ENCODE measurements around the gene CTSW. TPM values are rescaled to one million over a fixed set of nuclear protein-coding genes. Genes with fewer than 3 reads are reported as not detected.

CTSW gene
- total RNA-seq, 1 experiment from 2014 or later: not detected

- no peak for ATAC-seq
- Histone ChIP-seq H3K4me1 (ENCODE audit: control insufficient read depth, insufficient read depth, low read length) (peaks cover 54% of the 10 kb centered on the region), H3K27ac (ENCODE audit: low read length) (peak overlapping the region; percentile 99), H3K9me3 (ENCODE audit: control insufficient read depth, insufficient read depth, low read depth, low read length) (no peaks in the 10 kb centered on the region), H3K36me3 (ENCODE audit: control insufficient read depth, insufficient read depth, low read length) (no peaks in the 10 kb centered on the region; the same call in 1 of the 2 replicates), H3K4me3 (ENCODE audit: low read depth in 2 of 2, low read length in 2 of 2) (peak overlapping the region; percentile 61 to 82), H3K27me3 (ENCODE audit: control insufficient read depth, insufficient read depth, low read length) (no peaks in the 10 kb centered on the region)
- in situ Hi-C loops (cut with HindIII; ENCODE audit: low pct_unique_long_range_greater_than_20kb, low sequenced_read_pairs): no loop called here
- intact Hi-C loops (cut with micrococcal nuclease; ENCODE audit: unreplicated experiment): no loop called here
- POLR2A ChIA-PET: interaction anchor here (0.6 to 3.4 kb wide), 10 partner anchors 10 to 1899 kb away, joined by 3 to 35 read pairs (median 3); partner anchors contain the start of genes CCDC85B and FIBP
- BruUV-seq (replicated peaks): TSS peak; percentile 98
- no peak for DNase-seq (ENCODE audit: low read depth, low spot score)
- TF ChIP-seq TCF7L2 (IDR thresholded peaks at IDR 0.05; ENCODE audit: low read depth, low read length): no peak
- CTCF ChIA-PET: interaction anchor here (0.7 to 1.2 kb wide), 2 partner anchors 12 to 15 kb away, joined by 4 to 11 read pairs; partner anchors contain the start of gene FIBP
Observed at GRCh38 chr11:65900899-65901180, 21.2 kb downstream of the CTSW start.

GRCh38 chr11:65903068-65903481, 23.4 kb downstream of the CTSW start:
- Histone ChIP-seq H3K4me3 (ENCODE audit: low read depth in 2 of 2, low read length in 2 of 2) (peak overlapping the region in 1 of 2 experiments; percentile 15; a peak in 2 of 4 replicates), H3K4me1 (ENCODE audit: control insufficient read depth, insufficient read depth, low read length) (peaks cover 59% of the 10 kb centered on the region), H3K36me3 (ENCODE audit: control insufficient read depth, insufficient read depth, low read length) (no peaks in the 10 kb centered on the region; the same call in 1 of the 2 replicates), H3K9me3 (ENCODE audit: control insufficient read depth, insufficient read depth, low read depth, low read length) (no peaks in the 10 kb centered on the region), H3K27me3 (ENCODE audit: control insufficient read depth, insufficient read depth, low read length) (no peaks in the 10 kb centered on the region), H3K27ac (ENCODE audit: low read length) (peak overlapping the region; percentile 99)
- DNase-seq (ENCODE audit: low read depth, low spot score) (peak; percentile 95), ATAC-seq (peak; percentile 69)
- in situ Hi-C loops (cut with HindIII; ENCODE audit: low pct_unique_long_range_greater_than_20kb, low sequenced_read_pairs): no loop called here
- ChIA-PET POLR2A (interaction anchor here (0.7 to 3.4 kb wide), 2 partner anchors 9 to 14 kb away, joined by 3 to 35 read pairs; no protein-coding TSS in a partner anchor), CTCF (interaction anchor here (1.0 kb wide), 1 partner anchor 9 kb away, joined by 3 read pairs; no protein-coding TSS in a partner anchor)
- BruUV-seq (replicated peaks): no TSS peak
- TF ChIP-seq SIN3A (IDR thresholded peaks at IDR 0.05; ENCODE audit: borderline replicate concordance, insufficient read depth, low read depth, low read length) (peak; percentile 83; the same call in 1 of the 2 replicates), TCF7L2 (IDR thresholded peaks at IDR 0.05; ENCODE audit: low read depth, low read length) (no peak), REST (IDR thresholded peaks at IDR 0.05; ENCODE audit: insufficient read depth in 1 of 2, low read depth in 2 of 2, low read length in 1 of 2) (no peak), POLR2AphosphoS5 (IDR thresholded peaks at IDR 0.05; ENCODE audit: low read depth, low read length) (peak; percentile 92), CTCF (IDR thresholded peaks at IDR 0.05) (no peak)
- intact Hi-C loops (cut with micrococcal nuclease; ENCODE audit: unreplicated experiment): no loop called here

- CTCF ChIA-PET: interaction anchor here (1.0 kb wide), 1 partner anchor 8 kb away, joined by 3 read pairs; no protein-coding TSS in a partner anchor
- in situ Hi-C loops (cut with HindIII; ENCODE audit: low pct_unique_long_range_greater_than_20kb, low sequenced_read_pairs): no loop called here
- ATAC-seq (peak; percentile 1; the same call in 1 of the 2 replicates), DNase-seq (ENCODE audit: low read depth, low spot score) (no peak)
- no peak overlapping the region for H3K4me3 ChIP-seq (ENCODE audit: low read depth in 2 of 2, low read length in 2 of 2)
- BruUV-seq (replicated peaks): no TSS peak
- no peak; the same call in 1 of the 2 replicates for TF ChIP-seq POLR2AphosphoS5 (IDR thresholded peaks at IDR 0.05; ENCODE audit: low read depth, low read length)
- peak; percentile 83 for TF ChIP-seq TCF7L2 (IDR thresholded peaks at IDR 0.05; ENCODE audit: low read depth, low read length)
- POLR2A ChIA-PET: interaction anchor here (0.6 to 0.7 kb wide), 2 partner anchors 8 to 12 kb away, joined by 3 read pairs; no protein-coding TSS in a partner anchor
- H3K27me3 ChIP-seq (ENCODE audit: control insufficient read depth, insufficient read depth, low read length): no peaks in the 10 kb centered on the region
- H3K36me3 ChIP-seq (ENCODE audit: control insufficient read depth, insufficient read depth, low read length): no peaks in the 10 kb centered on the region
- intact Hi-C loops (cut with micrococcal nuclease; ENCODE audit: unreplicated experiment): no loop called here
- peak overlapping the region; percentile 99 for H3K27ac ChIP-seq (ENCODE audit: low read length)
- peaks cover 65% of the 10 kb centered on the region for H3K4me1 ChIP-seq (ENCODE audit: control insufficient read depth, insufficient read depth, low read length)
- no peaks in the 10 kb centered on the region for H3K9me3 ChIP-seq (ENCODE audit: control insufficient read depth, insufficient read depth, low read depth, low read length)
Observed at GRCh38 chr11:65903715-65904114, 24.1 kb downstream of the CTSW start.

All from Panc1 (cell line).